AG08396 (cell line): ENCODE measurements around the gene HECTD4.
"Not testable (repeated sequence)": the region's sequence is repeated elsewhere in the genome, so short reads cannot be mapped to it uniquely, and the experiment has no call there.

Experiments used
- DNase-seq: peaks from one replicate; pipeline ENCODE4 v3.0.0; 2012; ENCODE audit warnings: low spot score, mixed read lengths

HECTD4 gene

DNA sequence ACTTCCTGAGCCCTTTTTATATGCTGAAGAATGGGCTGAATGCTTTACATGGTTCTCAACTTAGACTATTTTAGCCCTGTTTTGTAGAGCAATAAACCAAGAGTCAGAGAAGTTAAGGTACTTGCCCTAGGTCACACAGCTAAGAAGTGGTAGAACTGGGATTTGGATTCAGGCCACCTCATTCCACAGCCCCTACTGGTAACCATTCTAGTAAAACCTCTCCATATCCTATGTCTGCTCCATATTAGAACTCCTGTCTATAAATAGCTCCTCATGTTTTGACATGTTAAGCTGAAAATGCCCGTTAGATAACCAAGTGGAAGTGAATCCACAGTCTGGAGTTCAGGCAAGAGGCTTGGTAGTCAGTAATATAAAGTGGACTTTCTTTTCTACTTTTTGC is 111.6 kb downstream of the HECTD4 start:
- DNase-seq, result no peak

DNA sequence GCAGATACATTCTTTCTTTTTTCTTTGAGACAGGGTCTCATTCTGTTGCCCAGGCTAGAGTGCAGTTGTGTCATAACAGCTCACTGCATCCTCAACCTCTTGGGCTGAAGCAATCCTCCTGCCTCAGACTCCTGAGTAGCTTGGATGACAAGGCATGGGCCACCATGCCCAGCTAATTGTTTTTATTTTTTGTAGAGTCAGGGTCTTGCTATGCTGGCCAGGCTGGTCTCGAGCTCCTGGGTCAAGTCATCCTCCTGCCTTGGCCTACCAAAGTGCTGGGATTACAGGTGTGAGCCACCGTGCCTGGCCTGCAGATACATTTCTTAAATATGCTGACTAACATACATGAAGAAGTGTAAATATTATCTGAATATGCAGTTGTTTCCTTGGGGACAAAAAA is 115.8 kb downstream of the HECTD4 start:
- no peak for DNase-seq

DNA sequence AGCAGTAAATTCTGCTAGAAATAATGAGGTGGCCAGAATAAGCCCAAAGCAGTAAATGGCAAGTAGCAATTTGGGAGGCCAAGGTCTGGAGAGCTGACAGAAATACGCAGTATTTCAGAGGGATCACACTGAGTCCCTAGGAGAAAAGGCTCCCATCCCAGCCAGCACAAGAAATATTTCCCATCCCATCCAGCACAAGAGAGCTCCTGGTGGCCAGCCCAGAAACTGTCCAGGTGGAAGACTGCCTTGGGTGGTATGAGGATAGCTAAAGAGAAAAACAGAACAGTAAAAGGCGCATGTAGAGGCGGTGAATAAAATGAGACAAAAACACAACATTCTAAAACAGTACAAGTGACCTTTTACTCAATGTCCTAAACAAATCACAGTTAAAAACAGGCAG is 120.7 kb downstream of the HECTD4 start:
- no peak for DNase-seq

DNA sequence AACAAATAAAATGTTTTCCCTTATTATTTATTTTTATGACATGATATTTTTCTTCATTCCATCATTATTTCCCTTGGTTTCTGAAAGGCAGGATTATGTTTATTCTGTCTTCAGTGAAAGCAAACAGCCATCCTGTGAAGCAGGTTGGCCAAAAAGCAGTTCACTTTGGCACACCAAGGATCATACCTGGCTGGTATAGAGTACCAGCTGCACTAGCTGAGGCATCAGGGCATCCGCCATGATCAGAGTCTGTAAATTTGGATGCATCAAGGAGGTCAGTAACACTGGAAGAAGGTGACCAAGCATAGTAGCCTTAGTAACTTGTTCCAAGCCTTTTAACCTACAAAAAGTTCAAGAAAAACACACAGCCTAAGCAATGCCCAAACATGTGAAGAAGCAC is 123.3 kb downstream of the HECTD4 start:
- no peak for DNase-seq

DNA sequence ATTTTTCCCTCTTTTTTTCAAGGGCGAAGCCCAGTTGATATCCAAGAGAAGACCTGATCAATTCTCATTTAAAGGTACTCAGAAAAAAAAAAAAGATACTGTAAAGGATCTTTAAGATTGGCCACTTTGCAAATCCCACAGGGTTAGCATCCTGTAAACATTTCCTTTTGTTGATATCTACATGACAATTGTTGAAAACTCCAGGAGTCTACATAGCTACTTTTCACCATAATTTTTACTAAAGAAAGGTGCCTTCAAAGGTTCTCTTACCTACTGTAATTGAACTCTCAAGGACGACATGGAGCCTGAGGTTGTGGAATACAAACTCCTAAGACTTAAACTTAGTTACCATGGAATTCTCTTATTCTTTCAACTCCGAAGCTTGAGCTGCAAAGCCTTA is 125.5 kb downstream of the HECTD4 start:
- DNase-seq, result no peak

DNA sequence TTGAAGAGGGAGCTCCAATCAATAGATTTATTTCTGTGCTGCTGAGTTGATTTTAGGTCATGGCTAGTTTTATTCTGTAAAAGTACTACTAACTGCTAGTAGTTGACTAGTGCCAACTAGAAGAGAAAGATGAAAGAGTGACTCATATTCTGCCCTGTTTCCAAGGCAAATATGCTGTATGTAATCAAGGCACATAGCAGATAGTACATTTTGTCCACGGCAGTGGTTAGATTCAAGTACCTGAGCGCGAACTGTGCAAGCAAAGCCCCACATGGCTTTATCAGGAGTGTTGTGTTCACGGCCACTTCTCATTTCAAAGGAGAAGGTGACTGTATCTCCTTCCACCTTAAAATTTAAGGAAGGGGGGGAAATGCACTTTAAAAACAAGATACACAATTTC is 130.0 kb downstream of the HECTD4 start:
- peak; percentile 16 for DNase-seq

DNA sequence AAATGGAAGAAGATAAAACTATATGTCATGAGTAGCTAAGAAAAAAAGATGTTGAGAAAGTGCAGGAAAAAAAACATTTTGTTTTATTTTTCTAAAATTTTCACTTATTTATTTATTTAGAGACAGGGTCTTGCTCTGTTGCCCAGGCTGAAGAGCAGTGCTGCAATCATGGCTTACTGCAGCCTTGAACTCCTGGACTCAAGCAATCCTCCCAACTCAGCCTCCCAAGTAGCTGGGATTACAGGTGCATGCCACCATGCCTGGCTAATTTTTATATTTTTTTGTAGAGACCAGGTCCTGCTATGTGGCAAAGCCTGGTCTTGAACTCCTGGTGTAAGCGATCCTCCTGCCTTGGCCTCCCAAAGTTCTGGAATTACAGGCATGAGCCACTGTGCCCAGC is 137.3 kb downstream of the HECTD4 start:
- DNase-seq, result not testable (repeated sequence)

DNA sequence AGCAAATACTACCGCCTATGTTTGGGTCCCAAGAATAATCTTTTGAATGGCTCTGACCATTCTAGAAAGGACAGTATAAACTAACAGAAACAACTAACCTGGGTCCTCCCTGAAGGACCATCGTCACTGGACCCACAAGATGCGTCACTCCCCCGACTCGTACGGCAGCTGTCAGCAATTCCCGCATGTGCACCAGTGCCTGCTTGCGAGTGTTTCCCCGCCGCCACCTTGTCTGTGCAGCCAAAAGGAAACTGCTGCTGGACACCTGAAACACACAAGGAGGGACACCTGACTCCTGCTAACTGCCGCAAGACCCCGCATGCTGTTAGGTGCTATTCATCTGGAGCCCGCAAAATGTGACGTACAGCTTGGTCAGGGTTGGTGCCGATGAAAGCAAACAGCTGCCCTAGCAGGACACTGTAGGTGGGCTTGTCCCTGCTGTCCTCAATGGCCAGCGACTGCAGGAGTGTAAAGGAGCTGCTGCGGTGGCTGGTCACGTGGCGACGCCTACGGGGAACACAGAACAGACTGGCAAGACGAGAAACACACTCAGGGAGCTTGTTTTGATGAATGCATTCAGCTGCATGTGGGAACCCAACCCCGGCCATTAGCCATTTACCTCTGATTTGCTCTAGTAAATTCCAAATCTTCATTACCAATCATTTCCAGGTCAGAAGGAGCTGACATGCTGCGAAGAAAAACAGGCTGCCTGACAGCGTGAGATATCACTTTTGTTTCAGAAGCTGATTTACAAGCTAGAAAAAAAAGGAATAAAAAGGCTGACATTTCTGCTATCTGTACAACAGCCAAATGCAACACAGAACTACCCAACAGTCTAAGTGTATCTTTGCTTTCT is 138.7 kb downstream of the HECTD4 start:
- DNase-seq, result no peak

DNA sequence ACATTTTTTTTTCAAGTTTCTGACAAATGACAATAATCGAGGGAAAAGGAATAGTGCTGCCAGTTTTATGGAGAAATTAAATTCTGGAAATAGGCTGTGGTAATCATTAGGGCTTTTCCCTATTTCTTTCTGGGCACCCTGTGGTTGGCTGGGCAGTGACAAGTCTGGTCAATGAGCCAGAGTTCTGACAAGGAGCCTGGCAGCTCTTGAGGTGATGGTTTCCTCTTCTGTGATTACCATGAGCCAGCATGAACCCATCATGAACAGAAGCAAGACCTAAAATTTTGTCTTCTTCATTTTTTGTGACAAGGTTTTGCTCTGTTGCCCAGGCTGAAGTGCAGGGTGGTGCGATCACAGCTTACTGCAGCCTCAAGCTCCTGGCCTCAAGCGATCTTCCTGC is 141.1 kb downstream of the HECTD4 start:
- no peak for DNase-seq

DNA sequence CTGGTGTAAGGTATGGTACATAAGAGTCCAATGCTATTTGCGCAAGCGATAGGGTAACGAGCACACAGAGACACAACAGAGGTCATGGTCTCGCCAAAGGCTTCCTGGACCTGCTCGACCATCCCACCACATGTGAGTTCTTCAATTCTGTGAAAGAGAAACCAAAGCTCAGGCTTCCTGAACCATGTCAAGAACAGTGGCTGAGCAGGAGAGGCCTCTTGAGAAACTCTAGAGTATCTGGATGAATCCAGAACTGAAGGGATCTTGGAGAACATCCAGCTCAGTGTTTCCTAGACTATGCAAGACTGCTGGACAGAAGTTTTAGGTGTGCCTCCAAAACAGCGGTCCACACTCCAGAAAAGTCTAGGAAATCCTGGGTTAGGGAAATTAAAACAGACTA is 142.3 kb downstream of the HECTD4 start:
- no peak for DNase-seq

DNA sequence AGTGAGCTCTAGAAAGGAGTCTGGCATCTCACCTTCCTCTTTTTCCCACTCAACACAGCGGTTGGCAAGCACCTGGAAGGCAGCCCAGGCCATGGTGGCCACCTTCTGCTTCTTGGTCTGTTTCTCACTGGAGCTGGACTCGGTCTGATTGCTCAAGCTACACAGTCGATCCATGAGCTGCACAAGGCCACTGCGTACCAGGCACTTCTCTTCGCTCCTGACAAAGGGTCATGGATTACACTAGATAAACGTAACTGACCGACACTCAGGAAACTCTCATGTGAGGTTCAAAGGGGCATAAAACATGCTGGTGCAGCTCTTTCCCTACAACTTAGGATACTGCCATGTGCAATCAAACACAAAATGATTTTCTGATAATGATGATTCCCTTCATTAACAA is 143.2 kb downstream of the HECTD4 start:
- no peak for DNase-seq

DNA sequence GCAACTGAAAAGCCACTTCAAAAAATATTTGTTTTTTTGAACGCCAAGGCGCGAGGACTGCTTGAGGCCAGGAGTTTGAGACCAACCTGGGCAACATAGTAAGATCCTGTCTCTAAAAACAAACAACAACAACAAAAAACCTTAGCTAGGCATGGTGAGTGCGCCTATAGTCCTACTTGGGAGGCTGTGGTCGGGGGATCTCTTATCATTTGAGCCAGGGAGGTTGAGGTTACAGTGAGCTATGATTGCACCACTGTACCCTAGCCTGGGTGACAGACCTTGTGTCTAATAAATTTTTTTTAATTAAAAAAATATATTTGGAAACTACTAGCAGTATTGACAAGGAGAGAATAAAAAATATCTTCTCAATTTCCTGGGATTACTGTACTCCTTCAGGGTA is 143.8 kb downstream of the HECTD4 start:
- no peak for DNase-seq

DNA sequence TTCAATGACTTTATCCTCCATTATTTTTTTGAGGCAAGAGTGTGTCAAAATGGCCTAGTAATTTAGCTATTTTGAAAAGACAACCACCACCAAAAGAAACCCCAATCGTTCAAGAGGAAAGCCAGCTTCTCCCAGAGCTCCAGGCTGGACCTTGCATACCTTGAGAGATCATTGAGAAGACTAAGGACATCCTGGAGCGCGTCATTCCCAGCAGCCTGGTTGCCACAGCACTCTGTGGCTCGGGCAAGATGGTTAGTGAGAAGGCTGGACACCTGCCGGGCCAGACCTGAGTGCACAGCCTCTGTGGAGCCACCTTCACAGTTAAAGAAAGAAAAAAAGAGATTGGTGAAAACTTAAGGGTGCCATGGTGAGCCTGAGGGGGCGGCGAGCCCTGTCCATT is 145.4 kb downstream of the HECTD4 start:
- no peak for DNase-seq

DNA sequence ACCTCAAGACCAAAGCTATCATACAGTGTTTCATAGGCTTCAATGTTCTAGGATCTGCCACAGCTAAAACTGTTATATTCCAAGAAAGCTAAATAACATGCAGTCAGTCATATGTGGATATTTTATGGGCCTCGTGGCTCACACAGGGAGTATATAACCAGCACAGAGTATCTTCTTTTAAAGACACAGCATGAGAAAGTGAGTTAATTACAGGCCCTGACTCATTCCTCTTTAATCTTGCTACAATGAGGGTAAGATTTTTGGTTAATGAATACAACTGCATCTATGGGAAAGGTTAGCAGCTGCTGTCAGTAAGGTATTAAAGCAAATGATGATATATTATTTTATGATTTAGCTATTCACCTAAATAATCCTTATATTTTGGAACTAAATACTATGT is 145.8 kb downstream of the HECTD4 start:
- DNase-seq, result no peak

DNA sequence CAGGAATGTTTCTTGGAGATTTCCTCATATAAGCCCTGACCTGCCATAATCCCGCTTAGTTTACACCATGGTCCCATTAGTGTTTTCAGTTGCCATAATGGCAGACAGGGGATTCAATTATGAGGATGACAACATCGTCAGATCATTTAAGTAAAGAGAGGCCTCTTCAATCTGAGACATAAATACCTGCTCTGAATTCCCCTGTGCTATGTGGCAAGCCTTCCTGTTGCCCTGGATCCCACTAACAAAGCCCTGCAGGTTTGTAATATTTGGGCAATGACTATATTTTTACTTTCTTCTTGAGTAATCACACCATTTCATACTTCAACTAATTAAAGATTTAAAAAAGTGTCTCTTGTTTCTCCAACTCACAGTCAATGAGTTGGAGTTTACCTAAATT is 147.9 kb downstream of the HECTD4 start:
- DNase-seq, result no peak

DNA sequence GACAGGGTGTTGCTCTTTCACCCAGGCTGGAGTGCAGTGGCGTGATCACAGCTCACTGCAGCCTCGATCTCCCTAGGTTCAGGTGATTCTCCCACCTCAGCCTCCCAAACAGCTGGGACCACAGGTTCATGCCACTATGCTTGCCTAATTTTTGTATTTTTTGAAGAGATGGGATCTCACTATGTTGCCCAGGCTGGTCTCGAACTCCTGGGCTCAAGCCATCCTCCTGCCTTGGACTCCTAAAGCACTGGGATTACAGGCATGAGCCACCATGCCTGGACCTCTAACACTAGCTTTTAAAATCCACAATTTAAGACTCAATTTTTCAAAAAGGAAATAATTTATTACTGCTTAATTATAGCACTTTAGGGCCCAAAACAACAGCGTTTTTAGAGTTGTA is 149.0 kb downstream of the HECTD4 start:
- DNase-seq, result no peak

DNA sequence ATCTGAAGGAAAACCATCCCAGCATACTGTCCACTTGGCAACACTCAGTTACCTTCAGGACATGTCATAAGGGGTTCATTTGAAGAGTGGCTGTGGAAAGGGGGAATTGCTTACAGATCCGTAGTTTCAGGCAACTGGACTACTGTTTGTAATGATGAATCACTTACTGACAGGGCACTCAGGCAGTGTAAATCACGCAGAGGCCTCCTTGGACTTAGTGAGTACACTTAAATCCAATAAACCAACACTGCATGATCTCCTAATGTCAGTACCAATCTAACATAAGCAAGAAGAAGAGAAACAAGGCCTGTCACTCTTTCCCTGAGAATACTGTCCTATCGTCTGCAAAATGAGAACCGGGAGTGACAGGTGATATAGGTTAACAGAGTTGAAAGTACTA is 152.1 kb downstream of the HECTD4 start:
- DNase-seq, result no peak

DNA sequence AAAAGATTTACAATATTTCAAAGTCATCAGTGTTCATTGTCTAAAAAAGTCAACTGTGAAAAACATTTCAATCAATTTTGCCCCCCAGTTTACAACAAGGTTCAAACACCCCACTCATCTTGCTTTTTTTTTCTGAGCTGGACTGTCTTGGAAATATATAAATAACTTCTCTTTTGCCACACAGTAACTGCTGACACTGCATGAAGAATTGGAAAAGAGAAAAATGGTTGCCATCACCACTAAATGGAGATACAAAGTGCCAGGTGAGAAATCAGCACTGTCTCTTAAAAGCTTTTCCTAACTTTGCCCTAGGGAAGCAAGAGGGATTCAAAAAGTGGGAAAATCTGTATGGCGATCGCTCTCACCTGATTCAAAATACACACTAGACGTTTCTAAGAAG is 155.5 kb downstream of the HECTD4 start:
- no peak for DNase-seq

DNA sequence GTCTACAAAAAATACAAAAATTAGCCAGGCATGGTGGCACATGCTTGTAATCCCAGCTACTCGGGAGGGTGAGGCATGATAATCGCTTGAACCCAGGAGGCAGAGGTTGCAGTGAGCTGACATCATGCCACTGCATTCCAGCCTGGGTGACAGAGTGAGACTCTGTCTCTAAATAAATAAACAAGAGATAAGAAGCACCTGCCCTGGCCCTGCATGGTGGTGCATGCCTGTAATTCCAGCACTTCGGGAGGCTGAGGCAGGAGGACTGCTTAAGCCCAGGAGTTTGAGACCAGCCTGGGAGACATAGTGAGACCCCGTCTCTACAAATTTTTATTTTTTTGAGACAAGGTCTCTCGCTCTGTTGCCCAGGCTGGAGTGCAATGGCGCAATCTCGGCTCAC is 161.6 kb downstream of the HECTD4 start:
- DNase-seq, result not testable (repeated sequence)

DNA sequence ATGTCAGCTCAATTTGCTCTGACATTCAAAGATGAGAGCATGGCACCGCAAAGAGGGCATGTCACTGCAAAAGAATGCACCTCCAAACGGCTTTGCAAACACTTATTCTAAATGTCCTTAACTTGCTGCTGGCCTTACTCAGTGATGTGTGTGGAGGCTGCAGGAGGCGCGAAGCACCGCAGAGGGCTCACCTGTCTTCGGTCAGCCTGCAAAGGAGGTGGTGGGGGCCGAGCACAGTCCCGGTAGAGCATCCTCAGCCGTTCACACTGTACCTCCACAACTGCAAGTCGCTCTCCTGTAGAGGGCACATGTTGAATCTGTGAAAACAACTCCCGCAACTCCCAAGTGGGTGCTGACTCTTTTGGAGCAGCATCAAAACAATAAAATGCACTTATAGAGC is 163.0 kb downstream of the HECTD4 start:
- no peak for DNase-seq

DNA sequence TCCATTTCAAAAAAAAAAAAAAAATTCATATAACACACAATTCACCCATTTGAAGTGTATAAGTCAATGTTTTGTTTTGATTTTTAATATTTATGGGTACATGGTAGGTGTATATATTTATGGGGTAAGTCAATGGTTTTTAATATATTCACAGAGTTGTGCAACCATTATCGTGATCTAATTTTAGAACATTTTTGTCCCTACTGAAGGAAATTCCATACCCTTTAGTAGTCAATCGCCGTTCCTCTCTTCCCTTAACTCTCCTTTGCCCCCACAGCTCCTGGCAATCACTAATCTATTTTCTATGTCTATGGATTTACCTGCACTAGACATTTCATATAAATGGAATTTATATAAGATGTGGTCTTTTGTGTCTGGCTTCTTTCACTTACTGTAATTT is 164.1 kb downstream of the HECTD4 start:
- DNase-seq, result no peak

DNA sequence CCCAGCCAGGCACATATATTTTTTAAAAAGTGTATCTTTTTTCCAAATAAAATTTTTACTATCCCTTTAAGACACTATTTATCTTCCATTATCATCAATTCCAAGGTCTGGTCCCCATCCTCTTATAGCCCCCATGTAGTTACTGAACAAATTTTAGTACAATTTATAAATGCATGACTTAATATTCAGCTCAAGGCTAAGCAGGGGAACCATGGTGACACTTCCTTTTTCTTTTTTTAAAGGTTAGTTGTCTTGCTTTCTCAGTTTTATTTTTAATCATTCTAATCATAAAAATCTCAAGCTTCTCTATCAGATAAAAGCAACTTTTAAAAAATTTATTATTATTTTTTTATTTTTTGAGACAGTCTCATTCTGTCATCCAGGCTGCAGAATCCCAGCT is 164.6 kb downstream of the HECTD4 start:
- DNase-seq, result no peak

DNA sequence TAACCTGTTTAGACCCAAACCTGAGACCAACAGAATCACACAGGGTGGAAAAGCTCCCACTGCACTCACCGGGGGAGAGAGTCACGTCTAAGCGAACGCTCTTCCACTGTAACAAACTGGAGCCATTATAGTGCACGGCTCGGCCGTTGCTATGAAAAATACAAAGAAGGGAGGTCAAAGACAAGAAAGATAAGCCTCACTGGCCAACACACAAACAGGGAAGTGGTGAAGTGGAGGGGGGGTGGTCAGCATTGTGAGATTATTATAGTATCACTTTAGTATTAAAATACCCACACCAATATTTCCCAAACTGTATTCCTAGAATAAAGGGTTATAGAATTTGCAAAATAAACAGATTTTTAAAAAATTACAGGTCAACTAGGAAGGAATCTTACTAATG is 166.0 kb downstream of the HECTD4 start:
- no peak for DNase-seq

DNA sequence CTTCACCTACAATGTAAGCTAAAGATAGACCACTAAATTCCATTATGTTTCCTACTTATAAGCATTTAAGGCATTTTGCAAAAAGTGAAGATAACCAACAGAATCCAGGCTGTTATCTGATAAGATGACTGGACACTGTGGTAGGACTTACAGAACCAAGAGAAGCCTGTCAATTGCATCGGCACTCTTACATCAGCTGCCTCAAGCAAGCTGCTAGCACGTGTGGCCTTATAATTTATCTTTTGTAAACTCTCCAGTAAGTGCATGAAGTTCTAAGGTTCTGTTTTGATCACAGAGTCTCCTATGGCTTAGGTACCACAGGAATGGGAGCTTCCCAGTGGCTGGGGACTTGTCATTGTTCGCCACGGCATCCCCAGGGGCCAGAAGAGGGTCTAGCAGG is 168.2 kb downstream of the HECTD4 start:
- DNase-seq, result no peak
